IPS DF 6.9 (cell line): ENCODE measurements around the gene TMPRSS6.

Source experiments
- DNase-seq: peaks from one replicate; pipeline ENCODE4 v3.0.0-alpha.2; 2013; ENCODE audit warnings: low read depth, low spot score
- H3K27ac ChIP-seq: one replicate; pipeline ENCODE4 v1.5.1; 2013; ENCODE audit warnings: low read length, control low read depth
- H3K27me3 ChIP-seq: 2 replicates; pipeline ENCODE4 v1.6.1; 2013; ENCODE audit warnings: mild to moderate bottlenecking, low read length; ENCODE audit not compliant: control insufficient read depth, insufficient read depth
- H3K36me3 ChIP-seq: 2 replicates; pipeline ENCODE4 v1.6.1; 2013; ENCODE audit warnings: low read length; ENCODE audit not compliant: control insufficient read depth, insufficient read depth
- H3K4me1 ChIP-seq: 2 replicates; pipeline ENCODE4 v1.6.1; 2013; ENCODE audit warnings: low read length; ENCODE audit not compliant: control insufficient read depth, insufficient read depth
- H3K4me3 ChIP-seq: 2 replicates; pipeline ENCODE4 v1.5.1; 2013; ENCODE audit warnings: mild to moderate bottlenecking, low read length
- H3K9me3 ChIP-seq: 2 replicates; pipeline ENCODE4 v1.6.1; 2013; ENCODE audit warnings: low read length, inconsistent platforms; ENCODE audit not compliant: control insufficient read depth, insufficient read depth
- WGBS: extraction: QIAGEN DNeasy Blood & Tissue Kit; methylation state at CpG from one replicate; pipeline ENCODE4 v1.1.7; 2013; ENCODE audit warnings: mixed read lengths, missing lambda C conversion rate; ENCODE audit not compliant: insufficient read length, insufficient coverage; 5-methylcytosine and 5-hydroxymethylcytosine counted together

The TMPRSS6 gene

DNA sequence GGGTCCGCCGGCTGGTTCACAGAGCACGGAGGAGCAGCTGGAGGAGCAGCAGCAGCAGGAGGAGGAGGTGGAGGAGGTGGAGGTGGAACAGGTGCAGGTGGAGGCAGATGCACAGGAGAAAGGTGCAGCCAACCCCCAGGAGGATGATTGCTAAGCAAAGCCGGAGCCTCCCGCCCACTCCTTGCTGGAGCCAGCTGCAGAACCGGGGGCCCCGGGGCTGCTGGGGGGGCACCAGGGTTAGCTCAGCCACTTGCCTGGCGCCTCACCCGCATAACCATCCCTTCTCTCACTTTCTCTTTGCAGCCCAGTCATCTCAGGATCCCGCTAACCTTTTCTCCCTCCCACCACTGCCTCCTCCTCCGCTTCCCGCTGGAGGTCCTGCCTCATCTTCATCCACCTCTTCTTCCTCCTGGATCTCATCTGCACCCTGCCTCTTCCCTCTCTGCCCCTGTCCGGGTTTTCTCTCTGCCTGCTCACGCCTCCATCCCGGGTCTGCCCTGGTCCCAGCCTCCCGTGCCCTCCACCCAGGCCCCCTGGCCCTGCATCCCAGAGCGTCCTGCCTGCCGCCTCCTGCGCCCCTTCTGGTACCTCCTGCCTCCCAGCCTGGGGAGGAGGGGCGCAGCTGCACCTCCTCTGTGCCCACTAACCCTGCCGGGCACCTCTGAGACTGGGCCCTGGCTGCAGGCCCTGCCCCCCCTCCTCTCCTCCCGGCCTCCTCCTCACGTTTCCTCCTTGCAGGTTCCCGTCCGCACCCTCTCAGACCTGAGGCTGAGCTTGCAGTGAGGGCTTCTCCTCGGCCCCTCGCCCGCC, 48.5 kb downstream of the TMPRSS6 start:
- DNase-seq, result no peak
- no peaks in the 10 kb centered on the region for H3K27me3 ChIP-seq

DNA sequence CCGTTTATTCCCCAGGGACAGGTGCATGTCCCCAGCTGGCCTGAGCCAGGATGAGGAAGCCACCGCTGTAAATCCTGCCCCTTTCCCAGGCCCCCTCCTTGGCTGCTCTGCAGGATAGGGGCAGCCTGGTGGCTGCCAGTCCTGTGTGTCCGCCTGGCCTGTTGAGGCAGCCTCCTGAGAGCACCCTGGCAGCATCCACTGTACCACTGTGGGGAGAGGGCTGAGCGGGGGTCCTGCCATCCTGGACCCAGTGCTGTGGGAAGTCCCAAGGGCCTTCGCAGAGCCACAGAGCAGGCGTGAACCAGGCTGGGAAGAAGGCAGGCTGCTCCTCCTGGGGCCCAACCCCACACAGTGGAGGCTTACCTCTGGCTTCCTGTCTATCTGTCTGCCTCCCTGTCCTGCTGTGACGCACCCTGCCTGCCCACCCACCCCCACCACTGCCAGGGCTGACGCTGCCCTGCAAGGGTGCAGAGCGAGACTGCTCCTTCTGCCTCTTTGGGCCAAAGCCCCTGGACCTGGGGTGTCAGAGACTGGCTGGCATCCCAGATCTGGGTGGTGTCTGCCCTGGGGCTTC, 49.5 kb downstream of the TMPRSS6 start:
- no peak for DNase-seq
- Histone ChIP-seq H3K9me3 (no peaks in the 10 kb centered on the region), H3K4me1 (peaks cover 7% of the 10 kb centered on the region), H3K27me3 (no peaks in the 10 kb centered on the region), H3K36me3 (no peaks in the 10 kb centered on the region; the same call in 1 of the 2 replicates), H3K27ac (no peak overlapping the region), H3K4me3 (no peak overlapping the region)
- no CpG with 5 or more reads among the region's 9 CpGs for WGBS

More for the DNA sequence above, 48.5 kb downstream of the TMPRSS6 start:
- no CpG with 5 or more reads among the region's 28 CpGs for WGBS
- H3K27ac ChIP-seq, result no peak overlapping the region
- no peaks in the 10 kb centered on the region for H3K9me3 ChIP-seq
- H3K4me1 ChIP-seq, result peaks cover 7% of the 10 kb centered on the region
- no peak overlapping the region for H3K4me3 ChIP-seq
- H3K36me3 ChIP-seq, result no peaks in the 10 kb centered on the region; the same call in 1 of the 2 replicates

DNA sequence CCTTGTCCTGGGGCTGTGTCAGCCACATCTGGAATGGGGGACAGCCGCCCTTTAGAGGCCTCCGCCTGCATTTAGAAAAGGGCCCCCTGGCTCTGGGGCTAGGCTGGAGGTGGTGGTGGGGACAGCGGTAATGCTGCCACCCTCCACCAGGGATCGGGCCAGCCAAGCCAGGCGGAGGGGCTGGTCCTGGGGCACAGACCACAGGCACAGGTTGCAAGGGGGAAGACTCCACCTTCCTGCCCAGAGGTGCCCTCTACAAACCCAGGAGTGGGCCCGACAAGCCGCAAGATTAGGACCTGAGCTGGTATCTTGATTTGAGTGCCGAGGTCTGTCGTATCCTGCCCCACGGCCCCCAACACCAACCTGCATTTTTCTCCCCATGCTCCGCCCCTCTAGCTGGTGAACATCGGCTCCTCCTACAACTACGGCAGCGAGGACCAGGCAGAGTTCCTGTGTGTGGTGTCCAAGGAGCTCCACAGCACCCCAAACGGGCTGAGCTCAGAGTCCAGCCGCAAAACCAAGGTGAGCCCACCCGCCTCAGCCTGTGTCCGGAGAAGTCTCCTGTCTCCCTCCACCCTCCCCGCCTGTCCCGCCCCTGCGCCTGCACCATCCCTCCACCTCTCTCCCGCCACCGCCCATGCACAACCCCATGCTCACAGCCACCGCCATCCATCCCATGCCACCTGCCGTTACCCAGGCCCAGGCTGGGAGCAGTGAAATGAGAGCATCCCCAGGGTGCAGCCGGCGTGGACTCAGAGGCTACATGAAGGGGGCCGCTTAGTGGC, 50.4 kb downstream of the TMPRSS6 start:
- Histone ChIP-seq H3K36me3 (no peaks in the 10 kb centered on the region; the same call in 1 of the 2 replicates), H3K4me3 (no peak overlapping the region), H3K4me1 (peaks cover 7% of the 10 kb centered on the region), H3K27me3 (no peaks in the 10 kb centered on the region), H3K27ac (no peak overlapping the region), H3K9me3 (no peaks in the 10 kb centered on the region)
- no peak for DNase-seq
- whole genome bisulfite sequencing, result no CpG with 5 or more reads among the region's 28 CpGs

DNA sequence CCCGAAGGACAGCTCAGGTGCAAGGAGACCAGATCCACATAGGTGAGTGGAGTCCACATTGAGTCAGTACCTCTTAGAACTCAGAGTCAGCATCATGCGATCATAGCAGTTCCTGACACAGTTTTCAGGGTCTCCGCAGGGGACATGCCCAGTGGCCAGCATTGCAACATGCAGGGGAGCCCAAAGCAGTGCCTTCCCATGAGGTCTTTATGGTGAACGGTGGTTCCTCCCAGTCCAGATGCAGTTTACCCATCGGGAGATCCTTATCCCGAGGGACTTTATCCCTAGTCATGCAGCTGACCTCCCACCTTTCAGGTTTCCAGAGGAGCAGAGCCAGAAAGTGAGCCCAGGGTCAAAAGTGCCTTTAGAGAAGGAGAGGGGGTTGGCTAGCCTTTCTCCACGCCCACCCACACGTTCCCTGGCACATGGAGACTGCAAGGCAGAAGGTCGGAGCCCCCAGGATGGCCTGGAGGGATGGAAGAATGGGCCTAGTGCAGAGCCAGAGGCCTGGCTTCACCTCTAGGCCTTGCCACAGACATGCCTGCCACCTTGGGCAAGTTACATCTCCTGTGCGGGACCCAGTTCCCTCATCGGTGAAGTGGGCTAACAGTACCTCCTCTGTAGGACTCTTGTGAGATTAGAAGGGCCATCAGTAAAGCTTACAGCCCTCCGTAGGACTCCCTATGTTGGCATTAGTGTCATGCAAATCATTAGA, 51.6 kb downstream of the TMPRSS6 start:
- DNase-seq, result no peak
- H3K27ac ChIP-seq, result no peak overlapping the region
- H3K9me3 ChIP-seq, result no peaks in the 10 kb centered on the region
- H3K36me3 ChIP-seq, result no peaks in the 10 kb centered on the region; the same call in 1 of the 2 replicates
- no CpG with 5 or more reads among the region's 12 CpGs for WGBS
- no peak overlapping the region for H3K4me3 ChIP-seq
- H3K27me3 ChIP-seq, result no peaks in the 10 kb centered on the region
- H3K4me1 ChIP-seq, result peaks cover 7% of the 10 kb centered on the region

DNA sequence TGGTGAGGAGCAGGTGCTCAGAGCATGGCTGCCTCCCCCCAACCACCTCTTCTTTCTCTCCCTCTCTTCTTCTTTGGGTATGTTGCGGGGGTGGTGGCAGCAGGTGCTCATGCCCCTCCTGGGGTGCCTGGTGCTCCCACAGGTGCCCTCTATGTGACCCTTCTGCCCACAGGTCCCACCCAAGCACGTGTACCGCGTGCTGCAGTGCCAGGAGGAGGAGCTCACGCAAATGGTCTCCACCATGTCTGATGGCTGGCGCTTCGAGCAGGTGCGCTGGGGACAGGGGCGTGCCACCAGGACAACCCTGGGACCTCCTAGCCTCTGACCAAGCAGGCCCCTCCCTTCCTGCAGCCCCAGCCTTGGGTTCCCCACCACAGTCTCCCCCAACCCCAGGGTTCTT, 52.3 kb downstream of the TMPRSS6 start:
- H3K36me3 ChIP-seq, result no peaks in the 10 kb centered on the region; the same call in 1 of the 2 replicates
- H3K4me1 ChIP-seq, result peaks cover 5% of the 10 kb centered on the region; the same call in 1 of the 2 replicates

DNA sequence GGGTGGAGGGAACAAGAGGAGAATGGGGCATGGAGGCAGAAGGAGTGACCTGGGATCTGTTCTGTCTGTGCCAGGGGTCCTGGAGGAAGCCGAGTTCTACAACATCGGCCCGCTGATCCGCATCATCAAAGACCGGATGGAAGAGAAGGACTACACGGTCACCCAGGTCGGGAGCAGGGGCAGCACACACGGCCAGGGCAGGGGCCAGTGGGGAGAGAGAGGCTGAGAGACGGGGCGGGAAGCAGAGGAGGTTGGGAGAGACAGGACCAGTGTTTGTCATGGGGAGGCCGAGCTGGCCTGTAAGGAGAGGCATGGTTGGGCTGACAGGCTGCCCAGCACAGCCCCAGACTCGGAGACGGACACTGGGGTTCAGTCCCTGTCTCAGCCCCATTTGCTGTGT, 53.3 kb downstream of the TMPRSS6 start:
- no peaks in the 10 kb centered on the region; the same call in 1 of the 2 replicates for H3K36me3 ChIP-seq

More for the DNA sequence above, 52.3 kb downstream of the TMPRSS6 start:
- H3K27ac ChIP-seq, result no peak overlapping the region
- WGBS, result no CpG with 5 or more reads among the region's 9 CpGs
- no peaks in the 10 kb centered on the region for H3K9me3 ChIP-seq
- H3K4me3 ChIP-seq, result no peak overlapping the region
- DNase-seq, result no peak
- H3K27me3 ChIP-seq, result no peaks in the 10 kb centered on the region

DNA sequence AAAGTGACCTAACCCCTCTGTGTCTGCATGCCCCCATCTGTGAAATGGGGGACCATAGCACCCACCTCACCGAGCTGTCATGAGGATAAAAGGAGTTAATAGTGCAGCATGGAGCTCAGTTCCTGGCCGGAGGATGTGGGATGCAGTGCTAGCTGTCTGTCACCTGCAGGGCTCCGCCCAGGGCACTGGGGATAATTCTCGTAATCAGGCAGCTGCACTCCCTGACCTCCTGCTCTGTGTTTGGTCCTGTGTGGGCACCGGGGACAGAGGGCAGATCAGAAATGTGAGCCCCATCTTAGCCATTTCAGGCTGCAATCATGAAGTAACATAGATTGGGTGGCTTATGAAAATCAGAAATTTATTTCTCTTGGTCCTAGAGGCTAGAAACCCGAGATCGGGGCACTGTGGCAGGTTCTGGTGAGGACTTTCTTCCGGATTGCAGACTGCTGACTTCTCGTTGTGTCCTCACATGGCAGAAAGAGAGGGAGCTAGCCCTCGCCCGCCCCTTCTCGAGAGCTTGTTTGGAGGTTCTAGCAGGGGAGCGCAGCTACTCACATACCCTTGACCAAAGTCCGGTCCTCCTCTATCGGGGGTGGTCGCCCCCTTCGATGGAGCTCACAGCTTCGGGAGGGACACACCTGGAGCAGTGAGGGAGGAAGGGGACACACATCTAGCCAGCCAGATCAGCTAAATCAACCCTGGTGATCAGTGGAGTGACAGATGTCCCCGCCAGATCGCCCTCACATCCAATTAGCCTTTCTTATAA, 54.7 kb downstream of the TMPRSS6 start:
- H3K27me3 ChIP-seq, result no peaks in the 10 kb centered on the region
- no peak for DNase-seq
- no peaks in the 10 kb centered on the region; the same call in 1 of the 2 replicates for H3K36me3 ChIP-seq
- no peaks in the 10 kb centered on the region for H3K9me3 ChIP-seq
- no CpG with 5 or more reads among the region's 20 CpGs for WGBS
- H3K27ac ChIP-seq, result no peak overlapping the region
- no peak overlapping the region for H3K4me3 ChIP-seq
- 0 out of 2 replicates have a peak, but pooled peaks cover 2% of the 10 kb centered on the region for H3K4me1 ChIP-seq

More for the DNA sequence above, 53.3 kb downstream of the TMPRSS6 start:
- no peaks in the 10 kb centered on the region for H3K27me3 ChIP-seq
- H3K4me1 ChIP-seq, result peaks cover 3% of the 10 kb centered on the region; the same call in 1 of the 2 replicates
- H3K27ac ChIP-seq, result no peak overlapping the region
- WGBS, result no CpG with 5 or more reads among the region's 13 CpGs
- H3K4me3 ChIP-seq, result no peak overlapping the region
- no peak for DNase-seq
- no peaks in the 10 kb centered on the region for H3K9me3 ChIP-seq

DNA sequence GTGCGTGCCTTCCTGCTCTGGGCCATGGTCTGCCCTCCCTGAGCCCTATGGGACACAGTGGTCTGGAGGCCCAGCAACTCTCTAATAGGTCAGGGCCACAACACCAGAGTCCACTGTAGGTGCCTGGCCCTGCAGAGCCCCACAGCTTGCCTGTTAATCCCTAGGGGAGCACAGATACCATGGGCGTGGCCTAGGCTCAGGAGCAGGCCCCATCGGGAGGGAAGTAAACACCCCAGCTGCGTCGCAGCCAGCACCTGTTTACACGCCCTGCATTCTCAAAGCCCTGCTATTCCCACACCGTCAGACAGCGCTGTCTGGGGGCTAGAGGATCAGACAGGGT, 55.5 kb downstream of the TMPRSS6 start:
- H3K27ac ChIP-seq, result no peak overlapping the region
- no peaks in the 10 kb centered on the region; the same call in 1 of the 2 replicates for H3K36me3 ChIP-seq
- no peak overlapping the region for H3K4me3 ChIP-seq
- 0 out of 2 replicates have a peak, but pooled peaks cover 2% of the 10 kb centered on the region for H3K4me1 ChIP-seq
- H3K9me3 ChIP-seq, result no peaks in the 10 kb centered on the region
- WGBS, result no CpG with 5 or more reads among the region's 8 CpGs
- H3K27me3 ChIP-seq, result no peaks in the 10 kb centered on the region
- no peak for DNase-seq

DNA sequence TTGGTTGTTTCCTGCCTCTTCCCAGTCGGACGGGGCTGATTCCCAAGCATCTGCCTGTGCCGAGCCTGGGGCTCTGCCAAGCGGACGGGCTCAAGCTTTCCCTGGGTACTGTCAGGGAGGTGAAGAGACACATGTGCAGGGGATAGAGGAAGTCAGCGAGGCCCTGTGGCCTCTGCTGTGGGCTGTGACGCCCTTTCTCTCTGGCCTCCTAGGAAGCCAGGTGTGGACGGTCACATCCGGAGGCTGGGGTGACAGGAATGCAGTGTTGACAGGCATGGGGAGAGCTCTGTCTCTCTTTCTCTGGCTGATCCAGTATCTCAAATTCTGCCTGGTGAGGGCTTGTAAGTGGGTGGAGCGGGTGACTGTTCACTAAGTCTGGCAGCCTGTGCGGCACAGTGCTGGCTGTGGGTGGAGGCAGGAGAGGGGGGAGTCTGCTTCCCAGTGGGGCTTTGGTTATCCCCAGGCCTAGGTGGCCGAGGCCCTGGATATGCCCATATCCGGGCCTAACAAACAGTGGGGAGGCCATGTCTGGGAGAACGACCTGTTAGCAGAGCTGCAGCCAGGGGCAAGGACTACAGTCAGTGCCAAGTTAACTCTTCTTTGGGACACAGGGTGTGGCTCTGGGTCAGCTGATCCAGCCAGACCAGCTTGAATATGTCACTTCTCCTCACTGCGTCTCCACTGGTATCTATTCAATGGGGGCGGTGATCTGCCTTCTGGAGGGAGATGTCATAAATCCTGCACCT, 56.0 kb downstream of the TMPRSS6 start:
- Histone ChIP-seq H3K4me1 (0 out of 2 replicates have a peak, but pooled peaks cover 2% of the 10 kb centered on the region), H3K9me3 (no peaks in the 10 kb centered on the region), H3K27ac (no peak overlapping the region), H3K4me3 (no peak overlapping the region), H3K36me3 (no peaks in the 10 kb centered on the region; the same call in 1 of the 2 replicates), H3K27me3 (no peaks in the 10 kb centered on the region)
- WGBS, result no CpG with 5 or more reads among the region's 16 CpGs
- no peak for DNase-seq
